CD1c-positive myeloid dendritic cell (primary cell): ENCODE results near the gene RBM38.

ENCODE experiments used
- DNase-seq: peaks from one replicate; pipeline ENCODE4 v3.0.0-alpha.2; 2016; ENCODE audit errors: extremely low spot score

RBM38 gene

GRCh38 chr20:57403216-57403615, 12.0 kb downstream of the RBM38 start:
- no peak for DNase-seq

DNA sequence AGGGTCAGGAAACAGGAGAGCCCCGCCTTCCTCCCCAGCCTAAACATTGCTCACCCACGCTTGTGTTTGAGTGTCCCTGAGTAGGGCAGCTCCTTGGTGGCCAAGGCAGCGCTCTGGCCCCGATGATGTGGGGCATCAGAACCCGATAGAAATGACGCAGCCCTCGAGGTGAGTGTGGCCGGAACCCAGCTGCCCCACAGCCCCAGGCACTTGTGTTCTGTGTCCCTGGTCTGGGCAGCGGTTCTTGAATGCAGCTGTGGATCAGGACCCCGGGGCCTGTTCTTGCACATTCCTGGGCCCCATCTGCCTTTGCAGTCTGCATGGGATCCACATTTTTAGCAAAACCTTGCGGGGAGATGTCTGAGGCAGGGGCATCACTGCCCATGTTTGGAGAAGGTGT, 12.8 kb downstream of the RBM38 start:
- no peak for DNase-seq

DNA sequence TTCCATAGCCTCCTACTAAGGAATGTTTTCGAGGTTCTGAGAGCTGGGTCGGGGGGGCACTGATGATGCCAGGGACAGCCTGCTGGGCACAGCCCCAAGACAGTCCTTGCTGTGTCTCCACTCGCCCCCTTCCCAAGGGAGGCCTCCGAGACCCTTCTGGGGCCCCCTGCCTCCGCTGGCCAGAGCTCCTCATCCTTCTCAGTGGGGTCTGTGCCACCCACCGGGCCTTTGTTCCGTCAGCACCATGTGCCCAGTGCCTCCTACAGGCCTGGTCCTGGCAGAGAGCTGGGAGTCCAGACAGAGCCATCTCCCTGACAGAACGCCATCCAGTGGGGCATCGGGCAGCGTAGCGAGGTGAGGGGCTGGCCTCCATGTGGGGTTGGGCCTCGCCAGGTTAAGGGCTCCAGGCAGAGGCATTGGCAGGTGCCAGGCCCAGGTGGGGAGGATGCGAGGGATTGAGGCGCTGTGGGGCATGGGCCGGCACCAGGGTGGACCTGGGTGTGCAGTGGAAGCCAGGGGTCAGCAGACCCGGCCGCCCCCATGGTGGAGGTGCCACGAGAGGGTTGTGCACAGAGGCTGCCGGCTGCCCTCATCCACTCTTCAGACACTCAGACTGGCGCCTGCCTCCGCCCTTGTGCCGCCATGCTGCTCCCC, 13.3 kb downstream of the RBM38 start:
- no peak for DNase-seq

GRCh38 chr20:57405236-57406016, 14.2 kb downstream of the RBM38 start:
- DNase-seq: no peak

- no peak for DNase-seq
Measured at GRCh38 chr20:57407541-57407956, 16.4 kb downstream of the RBM38 start.

DNA sequence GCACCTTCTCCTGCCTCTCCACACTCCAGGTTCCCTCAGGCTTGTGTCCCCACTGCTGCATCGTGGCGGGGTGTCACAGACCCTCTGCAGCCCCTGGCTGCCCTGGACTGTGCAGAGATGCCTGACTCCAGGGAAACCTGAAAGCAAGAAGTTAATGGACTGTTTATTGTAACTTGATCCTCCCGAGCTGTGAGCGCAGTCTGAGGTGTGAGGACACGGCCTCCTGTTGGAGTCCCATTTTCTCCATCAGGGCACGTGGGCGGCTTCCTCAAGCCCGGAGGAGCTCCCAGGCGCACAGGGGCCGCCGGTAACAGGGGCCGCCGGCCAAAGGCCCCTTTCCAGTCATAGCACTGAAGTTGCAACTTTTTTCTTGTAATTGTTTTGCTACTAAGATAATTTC, 16.9 kb downstream of the RBM38 start:
- no peak for DNase-seq

- no peak for DNase-seq
Measured at GRCh38 chr20:57408536-57409233, 17.5 kb downstream of the RBM38 start.

- no peak for DNase-seq
Measured at GRCh38 chr20:57409316-57409671, 18.1 kb downstream of the RBM38 start.

GRCh38 chr20:57409672-57410397, 18.6 kb downstream of the RBM38 start:
- DNase-seq: no peak

DNA sequence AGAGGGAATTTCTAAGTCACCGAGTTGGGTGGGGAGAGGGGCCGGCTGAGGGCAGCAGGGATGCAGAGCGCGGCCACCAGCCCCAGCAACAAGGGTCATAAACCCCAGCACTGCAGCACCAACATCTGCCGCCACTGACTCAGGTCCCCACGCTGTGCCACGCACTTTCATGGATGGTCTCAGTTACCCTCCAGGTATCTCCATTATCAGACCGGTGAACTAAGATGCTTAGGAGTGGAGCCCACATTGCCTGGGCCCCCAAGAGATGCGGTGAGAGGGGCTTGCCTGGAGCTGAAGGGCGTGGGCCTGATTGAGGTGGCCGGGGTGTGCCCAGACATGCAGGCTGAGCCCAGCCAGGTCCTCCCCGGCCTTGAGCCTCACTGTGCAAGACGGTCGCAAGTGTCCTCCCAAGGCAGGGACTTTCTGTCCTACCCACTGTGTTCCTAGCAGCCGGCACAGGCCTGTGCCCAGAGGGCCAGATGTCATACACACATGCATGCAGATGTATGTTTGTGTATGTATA, 19.3 kb downstream of the RBM38 start:
- DNase-seq: no peak

GRCh38 chr20:57410924-57411323, 19.7 kb downstream of the RBM38 start:
- no peak for DNase-seq

- DNase-seq: no peak
Measured at GRCh38 chr20:57411406-57412283, 20.4 kb downstream of the RBM38 start.

- no peak for DNase-seq
Measured at GRCh38 chr20:57412347-57413029, 21.3 kb downstream of the RBM38 start.

DNA sequence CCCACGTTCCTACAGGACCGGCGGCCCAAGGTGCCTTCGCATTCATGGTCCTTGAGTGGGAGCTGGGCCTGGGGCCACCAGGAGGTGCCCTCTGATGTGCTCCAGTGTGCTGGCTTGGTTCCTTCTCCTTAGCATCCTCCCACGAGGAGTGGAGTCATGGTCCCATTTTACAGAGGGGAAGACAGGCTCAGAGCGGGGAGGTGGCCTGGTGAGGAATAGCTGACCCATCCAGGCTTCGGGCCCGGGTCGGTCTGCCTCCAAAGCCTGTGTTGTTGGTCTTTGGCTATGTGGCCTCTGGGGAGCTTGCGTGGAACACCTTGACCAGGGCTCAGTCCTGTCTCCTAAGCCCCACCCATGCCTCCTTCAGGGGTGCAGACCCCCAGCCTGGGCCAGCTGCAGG, 22.8 kb downstream of the RBM38 start:
- DNase-seq: no peak

- DNase-seq: no peak
Measured at GRCh38 chr20:57414867-57415592, 23.8 kb downstream of the RBM38 start.

- DNase-seq: no peak
Measured at GRCh38 chr20:57415771-57416170, 24.6 kb downstream of the RBM38 start.

DNA sequence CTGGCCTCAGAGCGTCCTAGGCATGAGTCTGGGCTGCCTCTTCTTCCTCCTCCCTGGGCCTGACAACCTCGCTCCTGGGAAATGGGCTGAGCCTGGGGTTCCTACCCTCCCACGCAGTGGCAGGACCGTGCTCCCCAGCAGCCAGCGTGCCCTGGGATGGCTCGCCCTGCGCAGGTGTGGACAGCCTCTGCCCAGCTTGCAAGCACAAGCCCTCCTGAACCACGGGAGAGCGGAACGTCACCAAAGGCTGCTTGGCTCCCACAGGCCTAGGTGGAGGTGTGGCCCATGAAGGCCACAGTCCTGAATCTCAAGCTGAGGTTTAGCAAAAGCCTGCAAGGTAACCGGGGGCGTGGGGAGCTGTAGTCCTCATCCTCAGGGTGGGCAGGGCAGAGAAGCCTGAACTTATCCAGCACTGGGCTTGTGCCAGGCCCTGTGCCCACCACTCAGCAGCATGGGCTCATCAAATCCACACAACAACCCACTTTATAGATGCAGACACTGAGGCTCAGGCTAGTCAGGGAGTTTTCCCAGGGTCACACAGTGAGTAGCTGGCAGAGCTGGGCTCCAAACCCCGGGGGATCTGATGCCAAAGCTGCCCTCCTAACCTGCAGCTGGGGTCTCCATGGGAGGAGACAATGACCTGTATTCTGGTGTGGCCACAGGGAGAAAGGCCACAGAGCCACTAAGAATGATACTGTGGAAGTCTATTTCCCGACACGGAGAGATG, 25.3 kb downstream of the RBM38 start:
- DNase-seq: no peak

DNA sequence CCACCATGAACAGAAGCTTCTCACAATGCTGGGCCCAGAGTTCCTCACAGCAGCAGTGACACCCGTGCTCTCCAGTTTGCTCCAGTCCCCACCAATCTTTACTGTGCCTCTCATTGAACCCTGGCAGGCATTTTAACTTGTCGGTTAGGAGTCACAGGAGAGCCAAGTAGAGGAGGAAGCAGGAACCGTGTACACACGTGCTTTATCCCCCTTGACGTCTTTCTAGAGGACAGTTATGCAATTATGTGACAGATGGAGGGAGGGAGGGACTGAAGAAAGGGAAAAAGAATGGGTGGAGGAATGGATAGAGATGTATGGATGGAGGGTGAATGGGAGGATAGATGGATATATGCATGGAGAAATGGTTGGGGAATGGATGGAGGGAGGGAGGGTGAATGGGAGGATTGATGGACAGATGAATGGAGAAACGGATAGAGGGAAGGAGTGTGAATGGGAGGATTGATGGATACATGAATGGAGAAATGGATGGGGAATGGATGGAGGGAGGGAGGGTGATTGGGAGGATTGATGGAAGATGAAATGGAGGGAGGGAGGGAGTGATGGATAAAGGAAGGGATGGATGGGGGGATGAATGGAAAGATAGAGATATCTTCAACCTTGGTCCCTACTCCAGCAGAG, 26.0 kb downstream of the RBM38 start:
- DNase-seq: no peak
